HG03439 (cell line): ENCODE measurements around the gene NAGLU.

Experiments
- ATAC-seq: cut with Tn5 transposase; IDR thresholded peaks from one replicate; pipeline ENCODE4 v1.9.1; 2021; ENCODE audit warnings: mild to moderate bottlenecking, moderate library complexity; ENCODE audit not compliant: unreplicated experiment

The NAGLU gene

GRCh38 chr17:42586514-42587230 lies 50.6 kb downstream of the NAGLU start:
- ATAC-seq, result no peak

GRCh38 chr17:42590886-42591285 lies 54.8 kb downstream of the NAGLU start:
- ATAC-seq, result no peak

- ATAC-seq, result no peak
Observed at GRCh38 chr17:42591411-42591810, 55.4 kb downstream of the NAGLU start.
